NOMO-1 treated with DMSO at 0.1 percent for 48 hours (cell line): ENCODE results near the gene ANKRD6.

Experiments used
- DNase-seq: peaks from one replicate; lab custom pipeline; 2025; ENCODE audit not compliant: unreplicated experiment; lab: John Stamatoyannopoulos, UW

The ANKRD6 gene

DNA sequence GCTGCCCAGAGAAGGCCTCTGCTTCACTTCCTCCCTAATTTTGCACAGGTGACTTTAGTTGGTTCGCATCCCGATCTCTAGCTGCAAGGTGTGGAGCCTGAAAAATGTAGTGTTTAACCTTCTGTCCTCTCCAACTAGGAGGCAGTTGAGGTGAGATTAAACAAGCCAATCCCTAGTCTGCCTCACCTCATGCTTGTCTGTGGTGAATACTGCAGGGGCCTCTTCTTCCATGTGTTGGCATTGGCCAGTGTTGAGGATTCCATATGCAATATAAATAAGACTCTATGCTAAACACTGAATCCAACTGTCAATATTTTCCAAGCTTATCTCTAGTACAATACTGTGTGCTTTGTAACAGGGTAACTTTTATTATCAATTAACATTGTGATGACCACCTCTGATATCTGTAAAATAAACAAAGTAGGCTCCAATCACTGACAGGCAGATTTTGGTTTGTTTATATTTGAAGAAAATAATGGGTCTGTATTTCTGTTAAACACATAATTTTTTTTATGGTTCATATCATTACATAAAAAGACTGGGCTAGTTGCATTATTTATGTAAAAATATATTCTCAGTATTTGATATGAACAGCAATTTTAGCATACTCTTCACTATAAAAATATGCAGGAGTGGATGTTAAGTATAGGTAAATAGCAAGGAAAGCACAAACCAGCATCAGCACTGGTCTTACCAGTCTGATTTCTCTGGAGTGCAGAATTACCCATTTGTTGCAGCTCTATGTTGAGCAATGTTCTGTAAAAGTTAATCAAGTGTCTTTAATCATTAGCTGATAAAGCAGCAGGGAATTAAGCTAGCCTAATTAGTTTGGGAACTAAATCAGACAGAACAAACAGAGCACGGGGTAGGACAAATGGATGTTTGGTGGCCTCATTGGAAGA is 74.0 kb downstream of the ANKRD6 start:
- no peak for DNase-seq

- DNase-seq, result no peak
These were observed 76.0 kb downstream of the ANKRD6 start for GRCh38 chr6:89508755-89509563.

DNA sequence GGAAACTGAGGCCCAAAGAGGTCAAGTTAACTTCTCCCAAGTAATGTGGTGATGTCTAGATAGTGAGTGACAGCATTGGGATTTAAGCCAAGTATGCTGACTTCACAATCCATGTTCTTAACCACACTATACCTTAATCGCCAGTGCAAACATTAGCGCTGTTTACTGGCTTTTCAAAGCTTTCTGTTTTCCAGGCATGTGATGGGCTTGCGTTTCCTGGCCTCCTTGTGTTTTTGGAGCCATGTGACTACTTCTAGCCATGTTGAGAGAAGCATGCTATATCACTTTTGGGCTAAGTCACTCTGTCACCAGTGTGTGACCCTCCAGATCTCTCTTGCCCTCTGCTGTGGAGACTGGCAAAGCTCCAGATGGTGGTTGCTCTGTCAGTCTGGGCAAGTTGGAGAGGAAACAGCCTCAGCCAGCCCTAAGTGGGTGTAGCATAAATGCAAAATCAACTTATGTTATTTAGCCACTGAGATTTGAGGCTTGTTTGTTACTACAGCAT is 76.9 kb downstream of the ANKRD6 start:
- no peak for DNase-seq

DNA sequence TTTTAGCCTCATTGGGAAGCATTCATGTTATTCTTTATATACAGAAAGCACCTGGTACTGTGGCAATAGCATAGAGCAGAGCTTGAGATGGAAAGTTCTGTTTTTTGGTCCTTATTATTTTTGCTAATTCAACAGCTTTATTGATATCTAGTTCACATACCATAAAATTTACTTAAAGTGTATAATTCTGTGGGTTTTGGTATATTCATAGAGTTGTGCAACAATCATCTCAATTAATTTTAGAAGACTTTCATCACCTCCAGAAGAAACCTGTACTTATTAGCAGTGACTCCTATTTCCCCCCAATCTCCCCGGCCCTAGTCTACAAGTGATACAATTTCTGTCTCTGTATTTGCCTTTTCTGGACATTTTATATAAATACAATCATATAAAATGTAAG is 77.4 kb downstream of the ANKRD6 start:
- no peak for DNase-seq

GRCh38 chr6:89518352-89519055 is 85.6 kb downstream of the ANKRD6 start:
- DNase-seq, result no peak

DNA sequence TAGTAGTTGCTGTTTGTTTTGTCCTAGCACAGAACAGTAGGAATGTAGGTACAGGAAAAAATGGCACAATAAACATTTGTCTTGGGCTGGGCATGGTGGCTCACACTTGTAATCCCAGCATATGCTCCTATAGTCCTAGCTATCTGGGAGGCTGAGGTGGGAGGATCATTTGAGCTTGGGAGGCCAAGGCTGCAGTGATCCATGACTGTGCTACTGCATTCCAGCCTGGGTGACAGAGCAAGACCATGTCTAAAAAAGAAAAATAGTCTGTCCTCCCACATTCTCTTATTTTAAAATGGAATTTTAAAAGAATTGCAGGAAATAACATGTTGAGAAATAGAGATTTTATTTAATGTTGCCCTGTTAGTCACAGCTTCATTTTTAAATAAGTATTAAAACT is 87.8 kb downstream of the ANKRD6 start:
- DNase-seq, result no peak

- DNase-seq, result no peak
These were observed 89.8 kb downstream of the ANKRD6 start for GRCh38 chr6:89522778-89523177.

DNA sequence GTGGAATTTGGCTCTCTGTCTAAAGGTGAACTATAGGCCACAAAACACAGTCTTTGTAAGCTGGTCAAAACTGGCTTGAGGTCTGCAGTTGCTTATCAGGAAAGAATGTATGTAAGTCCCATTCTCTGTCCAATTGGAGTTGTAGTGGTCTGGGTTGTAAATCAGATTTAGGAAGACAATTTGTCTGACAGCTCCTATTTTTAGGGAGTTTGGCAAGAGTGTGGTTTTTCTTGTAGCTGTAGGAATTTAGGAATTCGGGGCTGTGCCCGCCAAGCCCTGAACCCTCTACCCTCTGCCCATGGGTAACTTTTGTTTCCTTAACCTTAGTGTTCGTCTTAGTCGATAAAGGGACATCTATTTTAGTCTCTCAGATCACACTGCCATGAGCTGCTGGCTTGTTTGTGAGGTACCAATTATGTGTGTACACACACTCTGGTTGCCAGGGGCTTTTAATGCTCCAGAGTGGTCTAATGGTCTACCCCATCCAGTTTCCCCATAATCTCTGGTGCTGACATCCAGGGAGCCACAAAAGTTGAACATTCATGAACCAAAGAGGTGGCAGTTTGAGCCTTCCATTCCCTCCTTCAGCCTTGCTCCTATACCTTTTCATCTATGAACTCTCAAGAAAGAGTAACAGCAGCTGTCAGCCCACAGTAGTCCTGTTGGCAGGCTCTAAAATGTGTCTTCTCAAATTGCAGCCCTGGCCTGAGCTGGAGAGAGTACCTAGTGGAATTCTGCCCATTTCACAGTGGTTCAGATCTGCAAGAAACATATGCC is 93.0 kb downstream of the ANKRD6 start:
- no peak for DNase-seq

- DNase-seq, result no peak
These were observed 93.6 kb downstream of the ANKRD6 start for GRCh38 chr6:89526563-89526869.

- DNase-seq, result no peak
These were observed 94.7 kb downstream of the ANKRD6 start for GRCh38 chr6:89527634-89528033.

GRCh38 chr6:89528866-89529265 is 95.9 kb downstream of the ANKRD6 start:
- DNase-seq, result no peak

DNA sequence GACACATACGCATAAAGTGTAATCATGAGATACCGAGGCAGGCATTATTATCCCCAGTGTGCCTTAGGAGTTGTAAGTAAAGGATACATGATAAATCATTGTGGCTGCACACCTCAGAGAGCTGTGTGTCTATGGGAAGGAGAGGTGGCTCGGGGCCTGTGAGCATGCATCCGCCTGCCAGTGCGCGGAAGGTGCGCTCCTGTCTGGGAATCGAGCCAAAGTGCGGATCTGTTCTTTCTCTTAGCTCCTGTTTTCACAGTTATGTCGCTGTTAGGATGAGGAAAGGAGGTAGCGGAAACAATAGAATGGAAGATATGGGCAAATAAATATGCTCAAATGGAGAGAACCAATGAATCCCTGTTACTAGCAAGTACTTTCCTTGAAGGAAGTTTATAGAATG is 98.0 kb downstream of the ANKRD6 start:
- DNase-seq, result no peak

- no peak for DNase-seq
These were observed 103.3 kb downstream of the ANKRD6 start for GRCh38 chr6:89536231-89536630.

DNA sequence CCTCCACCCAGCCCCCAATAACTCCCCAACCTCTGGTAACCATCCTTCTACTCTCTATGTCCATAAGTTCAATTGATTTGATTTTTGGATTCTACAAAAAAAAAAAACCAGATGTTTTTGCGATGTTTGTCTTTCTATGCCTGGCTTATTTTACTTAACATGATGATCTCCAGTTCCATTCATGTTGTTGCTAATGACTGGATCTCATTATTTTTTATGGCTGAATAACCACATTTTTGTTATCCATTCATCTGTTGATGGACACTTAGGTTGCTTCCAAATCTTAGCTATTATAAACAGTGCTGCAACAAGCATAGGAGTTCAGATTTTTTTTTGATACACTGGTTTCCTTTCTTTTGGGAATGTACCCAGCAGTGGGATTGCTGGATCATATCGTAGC is 106.8 kb downstream of the ANKRD6 start:
- DNase-seq, result no peak

- no peak for DNase-seq
These were observed 109.3 kb downstream of the ANKRD6 start for GRCh38 chr6:89542081-89542857.

DNA sequence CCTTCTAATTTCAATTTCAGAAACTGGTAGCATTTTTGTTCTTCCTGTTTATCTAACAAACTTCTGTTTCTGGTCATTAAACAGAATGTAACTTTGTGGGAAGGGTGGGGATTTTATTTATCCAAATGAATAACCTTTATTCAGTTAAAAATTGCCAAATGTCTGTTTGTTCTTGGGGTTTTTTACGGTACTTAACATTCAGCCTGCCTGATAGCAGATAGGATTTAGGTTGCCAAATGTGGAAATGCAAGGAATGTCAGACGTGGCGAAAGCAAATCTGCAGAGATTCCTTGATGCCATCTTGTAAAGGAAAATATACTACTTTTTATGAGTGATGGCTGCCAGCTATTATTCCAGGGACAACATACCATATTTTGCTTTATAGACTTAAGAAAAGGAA is 109.9 kb downstream of the ANKRD6 start:
- no peak for DNase-seq

DNA sequence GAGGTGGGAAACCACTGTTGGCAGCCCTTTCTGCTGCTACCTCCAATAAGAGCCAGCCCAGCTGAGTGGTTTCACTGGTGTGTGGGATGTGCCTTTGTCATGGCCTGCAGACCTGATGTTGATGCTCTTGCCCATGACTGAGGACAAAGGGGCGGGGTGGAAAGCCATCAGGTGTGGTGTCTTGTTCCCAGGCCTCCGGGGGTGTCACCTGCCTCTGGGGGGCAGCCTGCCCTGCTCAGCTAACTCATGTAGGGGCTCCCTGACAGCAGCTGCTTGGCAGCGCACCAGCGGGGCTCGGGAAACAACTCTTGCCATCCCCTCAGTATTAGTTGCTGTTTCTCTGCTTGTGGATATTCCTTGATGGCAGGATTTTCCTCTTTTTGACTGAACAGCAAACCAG is 114.3 kb downstream of the ANKRD6 start:
- no peak for DNase-seq

DNA sequence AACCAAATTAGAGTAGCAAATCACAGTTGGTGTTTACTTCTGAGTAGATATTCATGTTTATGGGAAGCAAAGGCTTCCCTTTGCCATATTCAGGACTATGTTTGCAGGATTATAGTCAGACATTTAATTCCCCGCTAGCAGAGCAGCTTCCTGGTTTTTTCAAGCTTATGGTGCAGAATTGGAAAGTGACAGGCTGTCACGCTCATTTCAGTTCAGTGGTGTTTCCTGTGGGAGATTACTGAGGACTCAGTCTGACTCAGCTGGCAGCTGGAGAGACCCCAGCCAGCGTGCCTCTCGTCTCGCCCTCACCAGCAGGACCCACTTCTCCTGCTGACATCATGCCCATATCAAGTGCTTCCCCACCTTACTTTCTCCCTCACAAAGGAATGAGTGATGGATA is 120.5 kb downstream of the ANKRD6 start:
- no peak for DNase-seq

GRCh38 chr6:89554106-89554505 is 121.2 kb downstream of the ANKRD6 start:
- no peak for DNase-seq

GRCh38 chr6:89555031-89555430 is 122.1 kb downstream of the ANKRD6 start:
- DNase-seq, result no peak
